ENCODE results near the gene FBLN7. TPM values are rescaled to one million over a fixed set of nuclear protein-coding genes. Genes with fewer than 3 reads are reported as not detected.

Gene FBLN7
- total and polyA plus RNA-seq, 12 donors: 0.22 to 1.7 (median 0.66) TPM

- Histone ChIP-seq H3K9me3 (no peaks in the 10 kb centered on the region), H3K27me3 (no peaks in the 10 kb centered on the region), H3K4me1 (peaks cover 0 to 17% (median 0%) of the 10 kb centered on the region in 9 donors), H3K36me3 (no peaks in the 10 kb centered on the region), H3K4me3 (no peak overlapping the region), H3K27ac (peak overlapping the region in 1 of 10 donors; percentile 41)
- no peak for TF ChIP-seq CTCF (IDR thresholded peaks at IDR 0.05)
- ATAC-seq (no peak), DNase-seq (no peak)
- intact Hi-C loops (cut with DNase I): no loop called here
- 82 to 90% methylated on average over 27 of the region's 27 CpGs for WGBS, 2 donors
These were observed 17.4 kb downstream of the FBLN7 start for GRCh38 chr2:112155331-112156151.

GRCh38 chr2:112156152-112156986, 18.2 kb downstream of the FBLN7 start:
- no peaks in the 10 kb centered on the region for H3K36me3 ChIP-seq
- WGBS, 2 donors: 74 to 78% methylated on average over 21 of the region's 21 CpGs
- no peak for DNase-seq
- TF ChIP-seq CTCF (IDR thresholded peaks at IDR 0.05): no peak
- no peak overlapping the region for H3K4me3 ChIP-seq
- H3K27me3 ChIP-seq: no peaks in the 10 kb centered on the region
- ATAC-seq: no peak
- intact Hi-C loops (cut with DNase I): no loop called here
- no peak overlapping the region for H3K27ac ChIP-seq
- H3K9me3 ChIP-seq: no peaks in the 10 kb centered on the region
- H3K4me1 ChIP-seq: peaks cover 0 to 12% (median 0%) of the 10 kb centered on the region in 9 donors

- Histone ChIP-seq H3K36me3 (no peaks in the 10 kb centered on the region), H3K4me3 (no peak overlapping the region), H3K27me3 (no peaks in the 10 kb centered on the region), H3K27ac (no peak overlapping the region), H3K9me3 (no peaks in the 10 kb centered on the region), H3K4me1 (peaks cover 0 to 12% (median 0%) of the 10 kb centered on the region in 9 donors)
- 66 to 78% methylated on average over 3 of the region's 3 CpGs for WGBS, 2 donors
- intact Hi-C loops (cut with DNase I): no loop called here
- no peak for TF ChIP-seq CTCF (IDR thresholded peaks at IDR 0.05)
- DNase-seq (no peak), ATAC-seq (no peak)
These were observed 19.3 kb downstream of the FBLN7 start for GRCh38 chr2:112157472-112157871.

- ATAC-seq (no peak), DNase-seq (no peak)
- no peak for TF ChIP-seq CTCF (IDR thresholded peaks at IDR 0.05)
- no peak overlapping the region for H3K4me3 ChIP-seq
- 96 to 97% methylated on average over 24 to 31 of the region's 31 CpGs for WGBS, 2 donors
- no peaks in the 10 kb centered on the region for H3K27me3 ChIP-seq
- H3K36me3 ChIP-seq: no peaks in the 10 kb centered on the region
- H3K4me1 ChIP-seq: peaks cover 0 to 12% (median 0%) of the 10 kb centered on the region in 9 donors
- intact Hi-C loops (cut with DNase I): no loop called here
- H3K27ac ChIP-seq: no peak overlapping the region
- H3K9me3 ChIP-seq: no peaks in the 10 kb centered on the region
These were observed 21.3 kb downstream of the FBLN7 start for GRCh38 chr2:112159454-112159921.
